IPS DF 4.7 (cell line): ENCODE results near the gene BANF2.
A peak's percentile ranks its signal among the peaks of the same experiment; 100 is the strongest.

Experiments
- DNase-seq: peaks from one replicate; pipeline ENCODE4 v3.0.0-alpha.2; 2013; ENCODE audit warnings: low spot score; ENCODE audit errors: extremely low read depth

BANF2 gene

DNA sequence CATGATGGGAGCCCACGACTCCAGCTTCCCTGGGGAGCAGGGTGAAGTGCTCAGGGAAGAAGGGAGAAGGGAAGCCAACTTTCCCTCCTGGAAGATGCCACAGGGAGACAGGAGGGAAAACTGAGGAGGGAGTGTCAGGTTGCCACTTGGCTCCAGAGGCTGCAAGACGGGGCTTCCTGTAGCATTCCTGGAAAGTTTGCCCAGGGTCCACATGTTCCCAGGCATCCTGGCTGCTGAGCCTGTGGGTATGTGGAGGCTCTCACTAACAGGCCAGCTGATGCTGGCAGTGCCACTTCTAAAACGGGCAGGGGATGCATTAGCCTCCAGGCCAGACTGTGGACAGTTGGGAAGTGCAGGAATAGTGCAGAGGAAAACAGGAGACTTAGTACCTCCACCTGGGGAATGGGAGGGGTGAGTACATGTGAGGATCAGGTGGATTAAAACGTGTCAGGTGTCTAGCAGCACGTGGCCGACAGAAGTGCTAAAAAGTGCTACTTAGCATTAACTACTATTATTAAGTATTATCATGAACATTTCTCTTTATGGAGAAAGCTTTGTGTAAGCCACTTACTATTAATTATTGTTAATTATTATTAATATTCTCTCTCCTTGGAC is 33.2 kb downstream of the BANF2 start:
- no peak for DNase-seq

DNA sequence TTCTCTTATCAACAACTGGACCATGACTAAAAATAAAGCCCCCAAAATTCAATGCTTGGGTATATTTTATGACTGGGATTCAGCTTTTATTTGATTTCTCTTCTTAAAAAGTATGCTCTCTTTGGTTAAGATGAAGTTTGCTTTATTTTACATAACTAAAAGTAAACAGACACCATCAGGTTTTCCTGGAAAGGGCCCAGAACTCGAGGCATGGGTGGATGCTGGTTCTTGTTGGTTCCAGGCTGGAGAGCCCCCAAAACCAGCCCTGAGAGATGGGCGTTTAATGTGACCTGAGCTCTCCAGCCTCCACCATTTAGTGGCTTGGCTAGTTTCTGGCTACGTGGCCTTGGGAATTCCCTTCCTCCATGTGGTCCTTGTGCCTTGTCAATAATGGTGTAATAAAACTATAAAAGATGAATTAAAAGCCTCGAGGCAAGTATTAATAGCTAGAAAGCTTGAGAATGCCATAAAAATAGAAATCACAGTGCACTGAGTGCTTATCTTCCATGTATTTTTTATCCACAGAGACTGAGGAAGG is 34.1 kb downstream of the BANF2 start:
- no peak for DNase-seq

- DNase-seq: no peak
Measured at GRCh38 chr20:17734374-17734773, 34.6 kb downstream of the BANF2 start.

DNA sequence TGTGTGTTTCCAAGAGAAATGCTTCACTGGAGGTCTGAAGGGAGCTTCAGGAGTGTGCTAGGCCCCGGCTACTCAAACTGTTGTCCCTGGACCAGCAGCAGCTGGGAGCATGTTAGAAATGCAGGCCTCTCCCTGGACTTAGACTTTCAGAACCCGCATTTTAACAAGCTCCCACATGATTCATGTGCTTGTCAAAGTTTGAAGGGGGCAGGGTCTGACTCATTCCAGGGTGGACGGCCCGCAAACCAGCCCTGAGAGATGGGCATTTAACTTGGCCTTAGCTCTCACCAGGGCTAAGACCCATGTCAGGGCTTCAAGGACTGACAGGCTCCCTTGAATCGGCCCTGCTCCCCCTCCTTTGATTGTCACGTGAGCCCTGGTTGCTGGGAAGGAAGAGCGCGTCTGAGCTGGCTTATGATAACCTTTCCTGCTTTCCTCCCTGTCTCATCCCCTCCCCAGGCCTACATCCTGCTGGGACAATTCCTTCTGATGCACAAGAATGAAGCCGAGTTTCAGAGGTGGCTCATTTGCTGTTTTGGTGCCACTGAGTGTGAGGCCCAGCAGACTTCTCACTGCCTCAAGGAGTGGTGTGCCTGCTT is 35.5 kb downstream of the BANF2 start:
- no peak for DNase-seq

GRCh38 chr20:17735959-17736621 is 36.3 kb downstream of the BANF2 start:
- no peak for DNase-seq

- DNase-seq: no peak
Measured at GRCh38 chr20:17738154-17738553, 38.4 kb downstream of the BANF2 start.

DNA sequence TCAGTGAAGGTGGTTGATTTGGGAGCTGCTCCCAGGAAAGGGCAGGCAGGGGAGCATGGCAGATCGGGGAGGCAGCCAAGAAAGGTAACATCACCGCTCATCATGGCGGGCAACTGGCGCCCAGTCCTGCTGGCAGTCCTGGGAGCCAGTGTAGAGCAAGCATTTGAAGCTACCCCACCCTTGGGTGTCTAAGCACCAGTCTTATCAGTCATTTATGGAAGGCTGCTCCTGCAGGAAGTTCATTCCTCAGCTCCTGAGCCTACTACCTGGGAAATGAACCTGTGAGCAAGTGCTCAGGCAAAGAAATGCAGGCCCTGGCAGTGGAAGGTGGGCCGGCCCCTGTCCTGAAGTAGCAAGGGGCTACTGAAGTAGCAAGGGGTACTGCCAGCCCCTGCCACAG is 41.5 kb downstream of the BANF2 start:
- DNase-seq: no peak

DNA sequence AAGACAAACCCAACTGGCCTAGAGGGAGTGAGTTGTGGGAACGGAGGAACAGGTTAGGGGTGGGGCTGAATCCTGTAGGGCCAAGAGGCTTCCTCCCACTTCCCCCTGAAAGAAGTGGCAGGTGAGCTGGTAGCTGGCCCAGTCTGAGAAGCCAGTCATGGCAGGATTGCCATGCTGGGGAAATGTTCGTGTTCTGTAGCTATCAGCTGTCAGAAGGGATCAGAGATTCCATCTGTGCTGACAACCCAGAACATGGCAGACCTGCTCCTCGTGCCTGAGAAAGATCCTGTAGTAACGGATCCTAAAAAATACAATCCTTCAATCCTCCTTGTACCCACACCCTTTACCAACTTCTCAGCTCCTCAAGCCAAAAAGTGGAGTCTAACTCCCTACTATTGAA is 43.0 kb downstream of the BANF2 start:
- no peak for DNase-seq

DNA sequence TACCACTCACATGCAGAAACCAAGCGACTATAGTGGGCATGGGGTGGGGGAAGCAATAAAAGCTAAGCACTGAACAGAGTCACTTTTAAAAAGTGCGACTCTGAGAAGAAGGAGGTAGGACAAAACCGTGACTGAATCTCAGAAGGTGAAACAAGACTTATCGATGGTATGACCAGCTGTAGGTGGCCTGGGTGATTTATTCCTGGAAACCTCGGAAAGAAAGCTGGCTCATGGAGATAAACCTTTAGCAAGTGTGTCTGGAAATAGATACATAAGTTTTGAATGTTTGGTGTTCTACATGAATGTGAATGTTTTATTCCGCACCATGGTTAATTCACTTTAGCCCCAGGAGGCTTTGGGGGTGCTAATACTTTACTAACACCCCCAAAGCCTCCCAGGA is 43.9 kb downstream of the BANF2 start:
- DNase-seq: no peak

DNA sequence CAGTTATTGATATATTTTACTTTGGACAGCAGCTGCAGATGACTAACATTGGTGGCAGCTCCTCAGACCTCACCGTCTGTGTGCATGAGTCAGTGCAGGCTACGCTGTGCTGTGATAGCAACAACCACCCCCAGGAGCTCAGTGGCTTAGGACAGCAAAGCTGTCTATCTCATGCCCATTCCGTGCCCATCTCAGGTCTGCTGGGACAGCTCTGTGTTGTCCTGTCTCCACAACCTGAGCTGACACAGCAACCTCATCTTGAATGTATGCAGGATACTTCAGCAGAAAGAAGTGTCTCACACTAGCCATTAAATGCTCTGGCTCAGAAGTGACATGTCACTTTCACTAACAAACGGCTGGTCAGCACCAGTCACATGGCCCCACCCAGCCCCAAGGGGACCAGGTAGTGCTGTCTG is 47.7 kb downstream of the BANF2 start:
- DNase-seq: no peak

DNA sequence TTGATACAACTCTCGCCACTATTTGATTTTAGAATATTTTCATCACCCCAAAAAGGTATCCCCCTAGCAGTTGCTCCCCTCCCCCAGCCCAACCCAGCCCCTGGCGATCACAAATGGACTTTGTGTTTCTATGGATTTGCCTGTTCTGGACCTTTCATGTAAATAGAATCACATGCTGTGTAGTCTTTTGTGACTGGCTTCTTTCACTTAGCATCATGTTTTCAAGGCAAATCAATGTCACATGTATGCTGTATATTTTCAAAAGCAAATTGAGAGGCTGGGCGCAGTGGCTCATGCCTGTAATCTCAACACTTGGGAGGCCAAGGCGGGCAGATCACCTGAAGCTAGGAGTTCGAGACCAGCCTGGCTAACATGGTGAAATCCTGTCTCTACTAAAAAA is 48.5 kb downstream of the BANF2 start:
- no peak for DNase-seq

GRCh38 chr20:17749626-17749977 is 49.8 kb downstream of the BANF2 start:
- no peak for DNase-seq

- no peak for DNase-seq
Measured at GRCh38 chr20:17749978-17750721, 50.4 kb downstream of the BANF2 start.

- no peak for DNase-seq
Measured at GRCh38 chr20:17750722-17751045, 50.9 kb downstream of the BANF2 start.

DNA sequence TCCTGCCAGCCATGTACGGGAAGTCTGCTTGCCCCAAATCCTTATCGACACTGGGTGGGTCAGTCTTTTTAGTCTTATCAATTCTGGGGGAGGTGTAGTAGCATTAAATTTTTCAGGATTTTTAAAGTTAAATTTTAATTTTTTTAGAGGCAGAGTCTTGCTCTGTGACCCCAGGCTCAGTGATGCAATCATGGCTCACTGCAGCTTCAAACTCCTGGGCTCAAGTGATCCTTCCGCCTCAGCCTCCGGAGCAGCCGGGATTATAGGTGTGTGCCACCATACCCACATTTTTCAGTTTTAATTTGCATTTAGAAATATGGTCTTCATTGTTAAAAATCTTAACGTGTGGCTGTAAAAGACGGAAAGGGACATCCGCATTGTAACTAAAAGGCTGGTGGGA is 51.9 kb downstream of the BANF2 start:
- DNase-seq: no peak

GRCh38 chr20:17752459-17752858 is 52.7 kb downstream of the BANF2 start:
- peak; percentile 79 for DNase-seq

- DNase-seq: no peak
Measured at GRCh38 chr20:17753516-17753915, 53.8 kb downstream of the BANF2 start.

DNA sequence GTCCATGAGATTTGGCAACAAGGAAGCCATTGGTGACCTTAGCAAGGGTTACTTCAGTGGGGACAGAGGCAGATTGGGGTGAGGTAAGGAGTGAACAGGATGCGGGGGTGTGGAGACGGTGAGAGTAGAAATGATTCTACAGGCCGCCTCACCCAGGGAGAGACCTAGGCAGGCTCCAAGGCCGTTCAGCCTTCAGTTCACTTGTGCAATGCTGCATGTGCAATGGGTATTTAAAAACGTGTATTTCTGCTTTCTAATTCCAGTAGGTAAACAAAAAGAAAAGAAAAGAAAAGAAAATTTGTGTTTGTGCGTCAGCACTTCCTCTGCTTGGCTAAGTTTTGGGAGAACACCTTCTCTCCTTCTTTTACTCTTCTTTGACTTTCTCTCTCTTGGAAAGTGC is 56.8 kb downstream of the BANF2 start:
- no peak for DNase-seq

DNA sequence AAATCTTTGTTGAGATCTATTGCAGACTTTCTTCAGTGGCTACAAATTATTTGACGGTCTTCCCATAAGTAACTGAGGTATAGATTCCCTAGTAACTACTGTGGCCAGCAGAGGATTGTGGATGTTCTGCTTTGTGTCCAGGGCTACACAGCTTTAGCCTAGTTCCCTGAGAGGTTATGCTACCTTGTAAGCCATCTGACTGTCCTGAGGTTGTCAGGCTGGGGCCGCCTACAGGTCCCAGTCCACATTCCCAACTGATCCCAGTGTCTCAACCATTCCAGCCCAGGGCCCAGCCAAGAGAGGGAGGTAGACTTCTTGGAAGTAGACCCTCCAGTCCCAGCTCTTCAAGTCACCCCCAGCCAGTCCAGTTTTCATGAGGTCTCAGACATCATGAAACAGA is 57.7 kb downstream of the BANF2 start:
- no peak for DNase-seq

DNA sequence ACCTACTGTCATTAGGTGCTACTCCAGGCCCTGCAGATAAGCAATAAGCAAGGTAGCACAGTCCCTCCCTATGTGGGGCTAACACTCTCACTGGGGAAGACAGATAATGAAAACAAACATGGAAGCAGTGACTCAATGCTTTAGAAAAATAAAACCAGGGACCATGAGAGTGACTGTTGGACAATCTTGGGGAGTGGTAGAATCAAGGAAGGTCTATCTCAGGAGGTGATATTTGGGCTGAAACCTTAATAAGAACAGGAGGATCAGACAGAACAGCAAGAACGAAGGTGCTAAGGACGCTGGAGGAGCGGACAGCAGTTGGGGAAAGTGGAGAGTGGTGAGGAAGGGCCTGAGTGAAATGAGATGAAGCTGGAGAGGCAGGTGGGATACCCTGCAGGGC is 58.2 kb downstream of the BANF2 start:
- no peak for DNase-seq

GRCh38 chr20:17758512-17758911 is 58.7 kb downstream of the BANF2 start:
- no peak for DNase-seq

- DNase-seq: no peak
Measured at GRCh38 chr20:17759449-17759848, 59.7 kb downstream of the BANF2 start.
